ENCODE results near the gene ADGRG2. TPM values are rescaled to one million over a fixed set of nuclear protein-coding genes. Genes with fewer than 3 reads are reported as not detected.

The ADGRG2 gene
- total RNA-seq, 1 experiment from 2014 or later = 0.09 TPM

DNA sequence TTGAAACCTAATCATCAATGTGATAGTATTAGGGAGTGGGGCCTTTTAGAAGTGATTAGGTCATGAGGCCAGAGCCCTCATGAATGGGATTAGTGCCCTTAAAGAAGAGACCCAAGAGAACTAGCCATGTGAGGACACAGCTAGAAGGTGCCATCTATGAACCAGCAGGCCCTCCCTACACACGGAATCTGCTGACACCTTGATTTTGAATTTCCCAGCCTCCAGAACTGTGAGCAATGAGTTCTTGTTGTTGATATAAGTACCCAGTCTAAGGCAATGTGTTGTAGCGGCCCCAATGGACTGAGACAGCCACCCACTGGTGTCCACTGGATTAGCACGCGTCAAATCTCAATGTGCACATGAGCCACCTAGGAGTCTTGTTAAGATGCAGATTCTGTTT lies 8.4 kb upstream of the ADGRG2 start:
- TF ChIP-seq, protein P1, sequence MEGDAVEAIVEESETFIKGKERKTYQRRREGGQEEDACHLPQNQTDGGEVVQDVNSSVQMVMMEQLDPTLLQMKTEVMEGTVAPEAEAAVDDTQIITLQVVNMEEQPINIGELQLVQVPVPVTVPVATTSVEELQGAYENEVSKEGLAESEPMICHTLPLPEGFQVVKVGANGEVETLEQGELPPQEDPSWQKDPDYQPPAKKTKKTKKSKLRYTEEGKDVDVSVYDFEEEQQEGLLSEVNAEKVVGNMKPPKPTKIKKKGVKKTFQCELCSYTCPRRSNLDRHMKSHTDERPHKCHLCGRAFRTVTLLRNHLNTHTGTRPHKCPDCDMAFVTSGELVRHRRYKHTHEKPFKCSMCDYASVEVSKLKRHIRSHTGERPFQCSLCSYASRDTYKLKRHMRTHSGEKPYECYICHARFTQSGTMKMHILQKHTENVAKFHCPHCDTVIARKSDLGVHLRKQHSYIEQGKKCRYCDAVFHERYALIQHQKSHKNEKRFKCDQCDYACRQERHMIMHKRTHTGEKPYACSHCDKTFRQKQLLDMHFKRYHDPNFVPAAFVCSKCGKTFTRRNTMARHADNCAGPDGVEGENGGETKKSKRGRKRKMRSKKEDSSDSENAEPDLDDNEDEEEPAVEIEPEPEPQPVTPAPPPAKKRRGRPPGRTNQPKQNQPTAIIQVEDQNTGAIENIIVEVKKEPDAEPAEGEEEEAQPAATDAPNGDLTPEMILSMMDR (IDR thresholded peaks at IDR 0.05; ENCODE audit: unreplicated experiment) = no peak
- no peak for DNase-seq
- Mint-ChIP-seq H3K9me3 (ENCODE audit: low read depth, unreplicated experiment) (no peaks in the 10 kb centered on the region), H3K4me1 (ENCODE audit: low read depth, unreplicated experiment) (no peaks in the 10 kb centered on the region), H3K27me3 (ENCODE audit: unreplicated experiment) (peaks cover 63% of the 10 kb centered on the region), H3K4me3 (ENCODE audit: low read depth, unreplicated experiment) (no peak overlapping the region), H3K27ac (ENCODE audit: unreplicated experiment) (no peak overlapping the region), H3K36me3 (ENCODE audit: insufficient read depth, unreplicated experiment) (no peaks in the 10 kb centered on the region)
- CTCF ChIA-PET = no interaction called here
- intact Hi-C loops (cut with micrococcal nuclease; ENCODE audit: unreplicated experiment) = loop anchor here (10.0 kb wide), 1 partner anchor 1076 kb away; no protein-coding TSS in a partner anchor
- BruUV-seq (replicated peaks) = no TSS peak

DNA sequence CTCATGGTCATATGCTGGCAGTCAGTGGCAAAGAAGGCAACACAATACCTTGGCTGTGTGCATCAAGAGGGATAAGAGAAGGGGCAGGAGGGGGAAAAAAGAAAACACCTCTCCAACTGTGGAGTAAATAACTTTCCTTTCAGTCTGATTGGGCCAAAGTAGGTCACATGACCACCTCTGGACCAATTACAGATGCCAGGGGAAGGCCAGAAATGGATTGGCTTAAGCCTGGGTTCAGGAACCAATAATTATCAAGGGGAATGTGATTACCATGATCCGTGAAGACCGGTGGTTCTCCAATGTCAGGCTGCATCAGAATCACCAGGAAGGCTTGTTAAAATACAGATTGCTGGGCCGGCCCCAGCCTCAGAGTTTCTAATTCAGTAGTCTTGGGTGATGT lies 7.4 kb upstream of the ADGRG2 start:
- Mint-ChIP-seq H3K4me1 (ENCODE audit: low read depth, unreplicated experiment) (no peaks in the 10 kb centered on the region), H3K9me3 (ENCODE audit: low read depth, unreplicated experiment) (no peaks in the 10 kb centered on the region)

DNA sequence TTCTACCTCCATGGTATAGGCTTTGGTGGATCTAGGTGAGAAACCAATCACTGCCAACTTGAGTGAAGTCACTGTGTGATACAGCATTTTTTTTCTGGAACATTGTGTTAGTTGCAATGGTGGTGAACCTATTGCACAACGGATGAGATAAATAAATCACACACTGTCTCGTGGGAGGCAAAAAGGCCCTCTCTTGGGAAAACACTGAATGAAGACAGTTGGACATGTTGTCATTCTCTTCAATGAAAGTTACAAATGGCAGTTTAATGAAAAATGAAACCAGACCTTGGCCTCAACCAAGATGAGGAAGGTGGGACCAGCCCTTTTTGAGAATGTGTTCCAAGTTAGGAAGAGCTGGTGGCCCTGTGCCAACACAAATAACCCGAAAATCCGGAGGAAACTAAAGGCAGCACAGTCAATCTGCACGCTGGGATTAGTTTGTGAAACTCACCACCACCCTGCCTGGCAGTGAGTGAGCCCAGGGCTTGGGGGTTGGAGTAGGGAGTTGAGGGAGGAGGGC lies 5.4 kb upstream of the ADGRG2 start:
- BruUV-seq (replicated peaks) = no TSS peak
- Mint-ChIP-seq H3K9me3 (ENCODE audit: low read depth, unreplicated experiment) (no peaks in the 10 kb centered on the region), H3K36me3 (ENCODE audit: insufficient read depth, unreplicated experiment) (peaks cover 3% of the 10 kb centered on the region), H3K4me1 (ENCODE audit: low read depth, unreplicated experiment) (no peaks in the 10 kb centered on the region), H3K27me3 (ENCODE audit: unreplicated experiment) (peaks cover 65% of the 10 kb centered on the region), H3K27ac (ENCODE audit: unreplicated experiment) (no peak overlapping the region), H3K4me3 (ENCODE audit: low read depth, unreplicated experiment) (no peak overlapping the region)
- intact Hi-C loops (cut with micrococcal nuclease; ENCODE audit: unreplicated experiment) = no loop called here
- CTCF ChIA-PET = no interaction called here
- DNase-seq = no peak
- TF ChIP-seq, protein P1 (IDR thresholded peaks at IDR 0.05; ENCODE audit: unreplicated experiment) = no peak

More for the DNA sequence above, 7.4 kb upstream of the ADGRG2 start:
- Mint-ChIP-seq H3K4me3 (ENCODE audit: low read depth, unreplicated experiment) (no peak overlapping the region), H3K36me3 (ENCODE audit: insufficient read depth, unreplicated experiment) (no peaks in the 10 kb centered on the region), H3K27ac (ENCODE audit: unreplicated experiment) (no peak overlapping the region), H3K27me3 (ENCODE audit: unreplicated experiment) (peaks cover 67% of the 10 kb centered on the region)
- no peak for DNase-seq
- CTCF ChIA-PET = interaction anchor here (0.6 kb wide), 1 partner anchor 21 kb away, joined by 3 read pairs; no protein-coding TSS in a partner anchor
- no TSS peak for BruUV-seq (replicated peaks)
- intact Hi-C loops (cut with micrococcal nuclease; ENCODE audit: unreplicated experiment) = loop anchor here (10.0 kb wide), 1 partner anchor 1075 kb away; no protein-coding TSS in a partner anchor
- TF ChIP-seq, protein P1 (IDR thresholded peaks at IDR 0.05; ENCODE audit: unreplicated experiment) = no peak

DNA sequence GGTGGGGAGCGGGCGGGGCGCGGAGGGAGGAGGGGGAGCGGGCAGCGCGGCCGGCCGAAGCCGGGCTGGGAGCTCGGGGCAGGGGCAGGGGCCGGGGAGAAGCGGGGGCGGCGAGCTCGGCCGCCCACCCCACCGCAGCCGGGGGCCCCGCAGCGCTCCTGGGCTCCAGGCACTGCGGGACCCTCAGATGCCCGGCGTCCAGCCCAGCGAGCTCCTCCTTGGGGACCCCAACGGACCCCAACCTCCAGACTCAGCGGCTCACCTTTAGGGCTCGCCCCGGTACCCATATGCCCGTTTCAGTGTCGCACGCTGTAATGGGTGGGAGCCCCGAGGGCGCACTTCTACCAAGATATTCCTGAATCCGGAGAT lies 357 bp upstream of the ADGRG2 start:
- Mint-ChIP-seq H3K27ac (ENCODE audit: unreplicated experiment) (no peak overlapping the region), H3K4me1 (ENCODE audit: low read depth, unreplicated experiment) (no peaks in the 10 kb centered on the region), H3K36me3 (ENCODE audit: insufficient read depth, unreplicated experiment) (peaks cover 5% of the 10 kb centered on the region), H3K9me3 (ENCODE audit: low read depth, unreplicated experiment) (no peaks in the 10 kb centered on the region), H3K27me3 (ENCODE audit: unreplicated experiment) (peaks cover 62% of the 10 kb centered on the region), H3K4me3 (ENCODE audit: low read depth, unreplicated experiment) (no peak overlapping the region)
- no TSS peak for BruUV-seq (replicated peaks)
- CTCF ChIA-PET = interaction anchor here (1.0 to 1.4 kb wide), 3 partner anchors 9 to 211 kb away, joined by 3 to 4 read pairs (median 3); no protein-coding TSS in a partner anchor
- TF ChIP-seq, protein P1 (IDR thresholded peaks at IDR 0.05; ENCODE audit: unreplicated experiment) = no peak
- intact Hi-C loops (cut with micrococcal nuclease; ENCODE audit: unreplicated experiment) = loop anchor here (5.0 kb wide), 1 partner anchor 80 kb away; no protein-coding TSS in a partner anchor
- DNase-seq = no peak

Measured in Calu3 (cell line).